Endodermal cell (in vitro differentiated cells): Measurements from ENCODE around the gene PSTPIP1. TPM values are rescaled to one million over a fixed set of nuclear protein-coding genes. Genes with fewer than 3 reads are reported as not detected.
A peak's percentile ranks its signal among the peaks of the same experiment; 100 is the strongest.

Source experiments
- DNase-seq: peaks from one replicate; pipeline ENCODE4 v3.0.0-alpha.2; 2017
- H3K27ac ChIP-seq: 2 replicates; pipeline ENCODE4 v1.5.1; 2013; ENCODE audit warnings: mild to moderate bottlenecking, low read depth, low read length, moderate library complexity
- H3K27me3 ChIP-seq: 2 replicates; pipeline ENCODE4 v1.6.1; 2013; ENCODE audit warnings: mild to moderate bottlenecking, low read length, moderate library complexity; ENCODE audit not compliant: insufficient read depth, control insufficient read depth, poor library complexity, severe bottlenecking
- H3K36me3 ChIP-seq: 2 replicates; pipeline ENCODE4 v1.7.0; 2013; ENCODE audit warnings: mild to moderate bottlenecking, low read length, moderate library complexity; ENCODE audit not compliant: control insufficient read depth, insufficient read depth
- H3K4me1 ChIP-seq: one replicate; pipeline ENCODE4 v1.7.0; 2013; ENCODE audit warnings: low read length; ENCODE audit not compliant: control insufficient read depth, insufficient read depth
- H3K4me3 ChIP-seq: 2 replicates; pipeline ENCODE4 v1.5.1; 2013; ENCODE audit warnings: mild to moderate bottlenecking, low read length, moderate library complexity
- H3K9ac ChIP-seq: 2 replicates; pipeline ENCODE4 v1.6.1; 2013; ENCODE audit warnings: mild to moderate bottlenecking, low read length, moderate library complexity; ENCODE audit not compliant: poor library complexity, severe bottlenecking; ENCODE audit errors: extremely low read depth
- H3K9me3 ChIP-seq: 2 replicates; pipeline ENCODE4 v1.6.1; 2013; ENCODE audit warnings: mild to moderate bottlenecking, low read length, moderate library complexity; ENCODE audit not compliant: control insufficient read depth
- H3K27ac Mint-ChIP-seq: 2 replicates; pipeline ENCODE4 v1.8.0; 2020; ENCODE audit warnings: mixed read lengths
- H3K27me3 Mint-ChIP-seq: 2 replicates; pipeline ENCODE4 v1.8.0; 2021; ENCODE audit warnings: mild to moderate bottlenecking, mixed read lengths; ENCODE audit not compliant: insufficient read depth
- H3K36me3 Mint-ChIP-seq: 2 replicates; pipeline ENCODE4 v1.8.0; 2020; ENCODE audit warnings: low read depth, mixed read lengths
- H3K4me1 Mint-ChIP-seq: 2 replicates; pipeline ENCODE4 v1.8.0; 2020; ENCODE audit warnings: mixed read lengths
- H3K4me3 Mint-ChIP-seq: 2 replicates; pipeline ENCODE4 v1.8.0; 2020; ENCODE audit warnings: mild to moderate bottlenecking, moderate library complexity, mixed read lengths
- H3K9me3 Mint-ChIP-seq: 2 replicates; pipeline ENCODE4 v1.8.0; 2020; ENCODE audit warnings: mild to moderate bottlenecking, mixed read lengths
- CTCF ChIP-seq: fragments of 200-600 bp; sonication (generic); conservative IDR thresholded peaks from 2 replicates; pipeline ENCODE4 v1.5.0; 2021; ENCODE audit warnings: antibody characterized with exemption, mild to moderate bottlenecking
- WGBS, 2 experiments: methylation state at CpG; one replicate each; pipeline versions ENCODE4 v1.1.5 to v1.1.7; 2013; ENCODE audit warnings: missing lambda C conversion rate in 2 of 2, mixed read lengths in 1 of 2; ENCODE audit not compliant: insufficient coverage in 1 of 2, insufficient read length in 1 of 2; 5-methylcytosine and 5-hydroxymethylcytosine counted together
- total RNA-seq, 2 donors: library from RNA; stranded (reverse); fragmentation: NEBNext Ultra II Directional in 1 of 2; extraction: Animal tissue kit (Norgen Biotek cat#: 25700) in 1 of 2; gene quantifications; 2 replicates in 1 of 2; 3 replicates in 1 of 2; pipeline ENCODE4 v1.2.1, GENCODE V29; 2021

The PSTPIP1 gene
- total RNA-seq, 2 donors from 2014 or later = 0.29 to 1.5 TPM

- peaks cover 23% of the 10 kb centered on the region for H3K4me1 Mint-ChIP-seq
- H3K9me3 Mint-ChIP-seq = no peaks in the 10 kb centered on the region
Observed at GRCh38 chr15:76961268-76962011, 33.5 kb upstream of the PSTPIP1 start.

DNA sequence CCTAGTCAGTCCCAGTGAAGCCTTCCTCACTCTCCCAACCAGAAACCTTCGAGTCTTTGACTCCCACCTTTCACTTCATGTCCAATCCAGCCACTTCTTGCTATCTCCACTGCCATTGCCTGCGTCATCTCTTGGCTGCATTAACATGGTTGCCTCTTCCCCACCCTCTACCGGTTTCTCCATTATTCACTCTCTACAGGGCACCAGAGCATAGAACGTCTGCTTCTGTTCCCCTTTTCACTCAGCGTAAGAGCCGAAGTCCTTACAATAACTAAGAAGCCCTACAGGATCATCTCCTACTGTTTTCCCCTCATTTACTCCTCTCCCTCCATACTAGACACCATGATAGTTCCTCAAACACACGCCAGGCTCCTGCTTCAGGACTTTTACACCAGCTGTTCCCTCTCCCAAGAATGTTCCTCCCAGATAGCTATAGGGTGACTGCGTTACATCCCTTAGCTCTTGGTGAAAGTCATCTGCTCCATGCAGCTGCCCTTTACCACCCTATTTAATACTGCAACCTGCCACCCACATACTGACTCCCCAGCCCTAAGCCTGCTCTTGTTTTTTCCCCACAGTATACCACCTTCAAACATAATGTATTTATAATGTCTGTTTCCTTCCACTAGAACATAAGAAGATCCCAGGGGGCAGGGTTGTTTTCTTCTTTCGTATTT, 32.5 kb upstream of the PSTPIP1 start:
- Mint-ChIP-seq H3K4me3 (no peak overlapping the region), H3K27ac (no peak overlapping the region), H3K27me3 (peaks cover 11% of the 10 kb centered on the region), H3K4me1 (peaks cover 23% of the 10 kb centered on the region), H3K9me3 (no peaks in the 10 kb centered on the region), H3K36me3 (no peaks in the 10 kb centered on the region)
- no peak overlapping the region for H3K4me3 ChIP-seq
- no peak for DNase-seq
- no peak overlapping the region for H3K27ac ChIP-seq
- H3K9ac ChIP-seq = no peak overlapping the region
- TF ChIP-seq CTCF = no peak
- H3K27me3 ChIP-seq = no peaks in the 10 kb centered on the region
- no peaks in the 10 kb centered on the region for H3K9me3 ChIP-seq
- 92 to 98% methylated on average over 7 to 8 of the region's 9 CpGs for WGBS, 2 experiments
- H3K4me1 ChIP-seq = peaks cover 10% of the 10 kb centered on the region
- H3K36me3 ChIP-seq = no peaks in the 10 kb centered on the region

More at GRCh38 chr15:76961268-76962011, 33.5 kb upstream of the PSTPIP1 start:
- DNase-seq = no peak
- Histone ChIP-seq H3K27ac (no peak overlapping the region), H3K27me3 (no peaks in the 10 kb centered on the region), H3K9me3 (no peaks in the 10 kb centered on the region), H3K4me1 (peaks cover 10% of the 10 kb centered on the region), H3K4me3 (no peak overlapping the region), H3K36me3 (no peaks in the 10 kb centered on the region), H3K9ac (no peak overlapping the region)
- peaks cover 11% of the 10 kb centered on the region for H3K27me3 Mint-ChIP-seq
- H3K36me3 Mint-ChIP-seq = no peaks in the 10 kb centered on the region
- WGBS, 2 experiments = 84 to 89% methylated on average over 2 to 5 of the region's 6 CpGs
- peak; percentile 49 for TF ChIP-seq CTCF
- no peak overlapping the region for H3K27ac Mint-ChIP-seq
- H3K4me3 Mint-ChIP-seq = no peak overlapping the region

GRCh38 chr15:76963596-76963995, 31.3 kb upstream of the PSTPIP1 start:
- peak; percentile 58 for TF ChIP-seq CTCF
- no peaks in the 10 kb centered on the region for H3K27me3 ChIP-seq
- no peak overlapping the region for H3K27ac ChIP-seq
- DNase-seq = peak; percentile 81
- Mint-ChIP-seq H3K9me3 (no peaks in the 10 kb centered on the region), H3K36me3 (no peaks in the 10 kb centered on the region), H3K4me1 (peaks cover 23% of the 10 kb centered on the region), H3K4me3 (no peak overlapping the region), H3K27ac (peak overlapping the region; percentile 7), H3K27me3 (peaks cover 11% of the 10 kb centered on the region)
- no peaks in the 10 kb centered on the region for H3K9me3 ChIP-seq
- 80 to 82% methylated on average over 9 of the region's 9 CpGs for whole genome bisulfite sequencing, 2 experiments
- H3K4me1 ChIP-seq = peaks cover 10% of the 10 kb centered on the region
- no peak overlapping the region for H3K9ac ChIP-seq
- H3K4me3 ChIP-seq = no peak overlapping the region
- no peaks in the 10 kb centered on the region for H3K36me3 ChIP-seq
